Measurements from ENCODE around the gene CFAP20DC.
"Not testable (repeated sequence)": the region's sequence is repeated elsewhere in the genome, so short reads cannot be mapped to it uniquely, and the experiment has no call there.

Gene CFAP20DC

DNA sequence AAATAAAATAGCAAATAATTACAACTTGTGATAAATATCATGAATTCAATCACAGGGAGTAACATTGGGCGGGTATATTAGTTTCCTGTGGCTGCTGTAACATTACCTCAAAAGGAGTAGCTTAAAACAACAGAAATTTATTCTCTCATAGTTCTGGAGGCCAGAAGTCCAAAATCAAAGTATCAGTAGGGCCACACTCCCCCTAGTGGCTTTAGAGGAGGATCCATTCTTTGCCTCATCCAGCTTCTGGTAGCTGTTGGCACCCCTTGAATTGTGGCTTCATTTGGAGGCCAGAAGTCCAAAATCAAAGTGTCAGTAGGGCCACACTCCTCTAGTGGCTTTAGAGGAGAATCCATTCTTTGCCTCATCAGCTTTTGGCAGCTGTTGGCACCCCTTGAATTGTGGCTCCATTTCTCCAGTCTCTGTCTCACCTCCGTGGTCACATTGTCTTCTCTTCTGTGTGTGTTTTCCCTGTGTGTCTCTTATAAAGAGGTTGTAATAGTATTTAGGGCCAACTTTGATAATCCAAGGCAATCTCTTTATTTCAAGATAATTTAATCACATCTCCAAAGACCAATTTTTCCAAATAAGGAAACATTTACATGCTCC, 3.1 kb upstream of the CFAP20DC start:
- Mint-ChIP-seq H3K27me3 (no peaks in the 10 kb centered on the region), H3K27ac (no peak overlapping the region), H3K36me3 (no peaks in the 10 kb centered on the region), H3K4me3 (no peak overlapping the region), H3K9me3 (no peaks in the 10 kb centered on the region), H3K4me1 (peaks cover 4% of the 10 kb centered on the region)
- no peak for ATAC-seq

DNA sequence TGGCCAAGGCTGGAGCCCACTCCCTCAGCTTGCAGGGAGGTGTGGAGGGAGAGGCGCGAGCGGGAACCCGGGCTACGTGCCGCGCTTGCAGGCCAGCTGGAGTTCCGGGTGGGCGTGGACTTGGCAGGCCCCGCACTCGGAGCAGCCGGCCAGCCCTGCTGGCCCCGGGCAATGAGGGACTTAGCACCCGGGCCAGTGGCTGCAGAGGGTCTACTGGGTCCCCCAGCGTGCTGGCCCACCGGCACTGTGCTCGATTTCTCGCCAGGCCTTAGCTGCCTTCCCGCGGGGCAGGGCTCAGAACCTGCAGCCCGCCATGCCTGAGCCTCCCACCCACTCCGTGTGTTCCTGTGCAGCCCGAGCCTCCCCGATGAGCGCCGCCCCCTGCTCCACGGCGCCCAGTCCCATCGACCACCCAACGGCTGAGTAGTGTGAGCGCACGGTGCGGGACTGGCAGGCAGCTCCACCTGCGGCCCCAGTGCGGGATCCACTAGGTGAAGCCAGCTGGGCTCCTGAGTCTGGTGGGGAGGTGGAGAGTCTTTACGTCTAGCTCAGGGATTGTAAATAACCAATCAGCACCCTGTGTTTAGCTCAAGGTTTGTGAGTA, 1.1 kb upstream of the CFAP20DC start:
- not testable (repeated sequence) for H3K36me3 Mint-ChIP-seq, H3K9me3 Mint-ChIP-seq, ATAC-seq, H3K27me3 Mint-ChIP-seq, H3K27ac Mint-ChIP-seq, H3K4me3 Mint-ChIP-seq, H3K4me1 Mint-ChIP-seq

DNA sequence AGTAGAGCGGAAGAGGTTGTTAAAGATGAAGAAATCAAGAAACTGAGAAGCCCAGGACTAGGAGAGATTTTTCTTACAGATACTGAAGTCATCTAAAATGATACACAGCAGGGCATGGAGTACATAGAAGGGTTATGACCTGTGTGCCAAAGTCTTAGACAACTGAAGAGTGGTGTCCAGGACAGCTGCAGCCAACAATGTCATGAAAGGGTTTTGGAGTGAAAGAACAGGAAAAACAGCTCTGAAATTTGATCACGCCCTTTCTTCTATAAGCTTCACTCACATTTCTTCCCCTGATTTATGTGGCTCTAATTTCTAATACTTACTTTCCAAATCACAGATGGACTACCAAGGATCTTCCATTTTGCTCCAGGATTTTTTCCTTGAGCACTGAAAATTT, 3.0 kb downstream of the CFAP20DC start:
- Mint-ChIP-seq H3K27me3 (no peaks in the 10 kb centered on the region), H3K9me3 (no peaks in the 10 kb centered on the region), H3K27ac (no peak overlapping the region), H3K36me3 (no peaks in the 10 kb centered on the region), H3K4me3 (no peak overlapping the region), H3K4me1 (peaks cover 4% of the 10 kb centered on the region)
- no peak for ATAC-seq

DNA sequence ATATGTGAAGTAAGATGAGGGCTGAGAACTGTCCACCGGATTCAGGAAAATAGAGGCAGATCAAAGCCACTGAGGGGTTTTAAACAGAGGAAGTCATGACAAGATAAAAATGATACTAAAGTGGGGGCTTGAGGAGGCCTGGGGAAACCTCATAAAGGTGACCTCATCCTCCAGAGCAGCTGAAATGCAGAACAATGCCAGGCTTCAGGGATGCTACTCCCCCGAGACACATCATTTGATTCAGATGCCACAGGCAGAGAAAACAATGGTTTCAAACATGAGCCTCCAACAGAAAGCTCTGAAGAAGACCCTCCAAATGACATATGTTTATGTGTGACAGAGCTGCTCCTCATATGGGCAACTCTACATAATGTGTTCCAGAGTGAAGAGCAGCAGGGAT, 6.4 kb downstream of the CFAP20DC start:
- Mint-ChIP-seq H3K27ac (no peak overlapping the region), H3K4me3 (no peak overlapping the region), H3K36me3 (no peaks in the 10 kb centered on the region), H3K4me1 (no peaks in the 10 kb centered on the region), H3K9me3 (no peaks in the 10 kb centered on the region), H3K27me3 (no peaks in the 10 kb centered on the region)
- ATAC-seq = no peak

DNA sequence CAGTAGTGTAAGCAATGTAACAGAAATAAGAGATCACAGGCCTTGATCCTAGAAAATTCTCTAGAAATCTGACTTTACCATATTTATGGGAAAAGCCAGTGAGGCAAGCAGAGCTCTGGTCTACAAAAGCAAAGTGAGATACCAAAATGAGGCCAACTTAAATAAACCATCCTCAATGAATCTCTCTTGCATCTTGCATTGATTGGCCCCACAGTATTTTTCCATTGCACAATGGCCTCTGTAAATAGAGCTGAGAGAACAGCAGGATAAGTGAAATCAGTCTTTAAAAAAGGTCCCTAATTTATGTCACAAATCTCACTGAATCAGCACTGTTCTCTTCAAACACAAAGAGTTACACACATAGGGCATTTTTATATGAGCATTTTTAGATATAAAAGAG, 8.9 kb downstream of the CFAP20DC start:
- no peaks in the 10 kb centered on the region for H3K9me3 Mint-ChIP-seq
- H3K36me3 Mint-ChIP-seq = no peaks in the 10 kb centered on the region
- H3K27ac Mint-ChIP-seq = no peak overlapping the region
- no peak overlapping the region for H3K4me3 Mint-ChIP-seq
- H3K27me3 Mint-ChIP-seq = no peaks in the 10 kb centered on the region
- ATAC-seq = no peak
- no peaks in the 10 kb centered on the region for H3K4me1 Mint-ChIP-seq

DNA sequence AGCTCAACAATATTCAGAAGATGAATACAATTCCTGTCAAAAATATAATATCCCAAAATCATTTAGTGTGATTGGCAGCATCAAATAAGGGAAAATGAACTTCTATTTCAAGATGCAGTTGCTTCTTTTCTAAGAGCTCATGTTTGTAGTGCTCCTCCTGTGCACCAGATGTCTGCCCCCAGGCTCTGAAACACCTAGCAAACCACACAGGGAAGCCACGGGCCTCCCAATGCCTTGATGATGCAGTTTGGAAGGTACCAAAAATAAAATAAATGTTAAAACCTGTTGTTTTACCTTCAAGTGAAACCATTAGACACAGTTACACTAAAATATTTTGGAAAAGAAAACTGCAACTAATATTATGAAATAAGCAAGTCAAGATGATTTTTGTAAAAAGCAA, 22.2 kb downstream of the CFAP20DC start:
- no peaks in the 10 kb centered on the region for H3K27me3 Mint-ChIP-seq
- no peak overlapping the region for H3K27ac Mint-ChIP-seq
- no peak overlapping the region for H3K4me3 Mint-ChIP-seq
- ATAC-seq = no peak
- no peaks in the 10 kb centered on the region for H3K4me1 Mint-ChIP-seq
- H3K36me3 Mint-ChIP-seq = no peaks in the 10 kb centered on the region
- no peaks in the 10 kb centered on the region for H3K9me3 Mint-ChIP-seq

DNA sequence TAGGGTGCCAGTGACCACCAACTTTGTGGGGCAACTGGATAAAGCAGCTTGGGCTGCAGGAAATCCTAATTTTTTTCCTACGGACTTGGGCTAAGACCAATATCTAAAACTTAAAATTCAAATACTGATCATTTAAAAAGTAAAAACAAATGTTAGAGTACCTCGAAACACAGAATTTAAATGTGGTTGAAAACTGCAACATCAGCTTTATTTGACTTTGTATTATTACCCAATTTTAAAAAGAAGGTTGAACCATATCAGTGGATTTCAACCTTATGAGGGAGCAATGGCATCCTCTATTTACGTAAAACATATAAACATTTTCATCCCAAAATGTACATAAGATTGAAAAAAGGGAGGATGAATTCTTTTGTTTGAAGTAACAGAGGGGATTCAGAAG, 26.2 kb downstream of the CFAP20DC start:
- H3K27ac Mint-ChIP-seq = no peak overlapping the region
- no peaks in the 10 kb centered on the region for H3K27me3 Mint-ChIP-seq
- no peak overlapping the region for H3K4me3 Mint-ChIP-seq
- H3K36me3 Mint-ChIP-seq = no peaks in the 10 kb centered on the region
- H3K4me1 Mint-ChIP-seq = no peaks in the 10 kb centered on the region
- no peak for ATAC-seq
- H3K9me3 Mint-ChIP-seq = no peaks in the 10 kb centered on the region

DNA sequence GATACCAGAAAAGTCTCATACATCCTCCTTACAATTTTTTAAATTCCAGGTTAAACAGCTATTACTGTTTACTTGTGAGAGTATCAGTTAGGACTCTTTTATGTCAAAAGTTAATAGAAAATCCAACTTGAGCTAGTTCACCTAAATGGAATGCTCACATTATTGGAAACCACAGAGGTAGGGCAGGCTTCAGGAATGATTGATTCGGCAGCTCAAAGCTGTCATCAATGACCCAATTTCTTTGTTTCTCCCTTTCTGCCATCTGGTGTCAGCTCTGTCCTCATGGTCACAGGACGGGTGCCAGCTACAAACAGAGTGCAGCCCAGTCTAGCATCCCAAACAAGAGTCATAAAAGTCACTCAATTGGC, 32.2 kb downstream of the CFAP20DC start:
- H3K27me3 Mint-ChIP-seq = no peaks in the 10 kb centered on the region
- H3K4me1 Mint-ChIP-seq = no peaks in the 10 kb centered on the region
- H3K36me3 Mint-ChIP-seq = no peaks in the 10 kb centered on the region
- H3K4me3 Mint-ChIP-seq = no peak overlapping the region
- peak; percentile 28 for ATAC-seq
- H3K27ac Mint-ChIP-seq = no peak overlapping the region
- no peaks in the 10 kb centered on the region for H3K9me3 Mint-ChIP-seq

DNA sequence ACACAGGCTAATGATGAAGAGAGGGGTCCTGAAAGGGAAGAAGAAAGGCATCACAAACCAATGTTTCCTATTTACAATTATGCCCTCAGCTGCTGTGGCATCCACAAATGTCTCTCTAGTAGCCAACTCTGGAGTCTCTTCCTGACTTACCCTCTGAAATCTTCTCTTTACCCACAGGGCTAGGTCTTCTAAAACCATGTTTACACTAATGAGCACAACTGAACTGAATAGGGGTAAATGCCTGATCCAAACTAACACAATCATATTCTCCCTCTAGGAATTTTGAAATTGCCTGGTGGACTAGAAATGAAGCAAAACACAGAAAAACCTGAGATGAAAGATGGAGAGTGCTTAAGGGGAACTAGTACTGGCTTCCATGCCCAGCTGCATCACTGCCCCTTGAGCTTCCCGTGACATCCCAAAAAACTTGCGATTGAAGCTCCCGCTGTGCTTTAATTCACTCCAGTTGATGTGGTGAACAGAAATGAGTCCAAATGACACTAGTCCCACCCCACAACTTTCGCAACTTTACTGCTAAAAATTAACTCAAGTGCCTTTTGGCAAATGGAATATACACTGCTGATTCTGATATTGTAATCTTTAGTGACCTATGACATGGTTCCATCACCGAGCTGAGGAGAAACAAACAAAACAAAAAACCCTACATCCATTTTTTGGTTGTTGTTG, 32.8 kb downstream of the CFAP20DC start:
- no peak for ATAC-seq
- Mint-ChIP-seq H3K9me3 (no peaks in the 10 kb centered on the region), H3K4me3 (no peak overlapping the region), H3K27me3 (no peaks in the 10 kb centered on the region), H3K27ac (no peak overlapping the region), H3K4me1 (no peaks in the 10 kb centered on the region), H3K36me3 (no peaks in the 10 kb centered on the region)

DNA sequence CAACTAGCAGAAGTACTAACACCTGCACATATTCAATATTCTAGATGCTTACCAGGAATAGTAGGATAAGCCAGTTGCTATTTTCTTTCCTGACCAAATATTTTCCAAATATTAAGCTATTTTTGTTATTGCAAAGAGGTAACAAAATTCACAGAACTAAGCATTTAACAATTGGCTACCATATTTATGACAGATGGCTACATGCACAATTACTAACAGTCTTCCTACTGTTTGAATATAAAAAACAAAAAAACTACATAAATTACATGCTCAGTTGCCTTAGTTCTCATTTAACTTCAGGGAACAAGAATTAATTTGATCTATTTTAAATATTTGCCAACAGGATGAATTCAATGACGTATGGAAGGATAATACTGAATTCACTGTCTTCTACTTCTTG, 36.2 kb downstream of the CFAP20DC start:
- no peaks in the 10 kb centered on the region for H3K27me3 Mint-ChIP-seq
- no peak for ATAC-seq
- no peak overlapping the region for H3K4me3 Mint-ChIP-seq
- peaks cover 7% of the 10 kb centered on the region for H3K36me3 Mint-ChIP-seq
- H3K4me1 Mint-ChIP-seq = no peaks in the 10 kb centered on the region
- no peak overlapping the region for H3K27ac Mint-ChIP-seq
- H3K9me3 Mint-ChIP-seq = peaks cover 8% of the 10 kb centered on the region

DNA sequence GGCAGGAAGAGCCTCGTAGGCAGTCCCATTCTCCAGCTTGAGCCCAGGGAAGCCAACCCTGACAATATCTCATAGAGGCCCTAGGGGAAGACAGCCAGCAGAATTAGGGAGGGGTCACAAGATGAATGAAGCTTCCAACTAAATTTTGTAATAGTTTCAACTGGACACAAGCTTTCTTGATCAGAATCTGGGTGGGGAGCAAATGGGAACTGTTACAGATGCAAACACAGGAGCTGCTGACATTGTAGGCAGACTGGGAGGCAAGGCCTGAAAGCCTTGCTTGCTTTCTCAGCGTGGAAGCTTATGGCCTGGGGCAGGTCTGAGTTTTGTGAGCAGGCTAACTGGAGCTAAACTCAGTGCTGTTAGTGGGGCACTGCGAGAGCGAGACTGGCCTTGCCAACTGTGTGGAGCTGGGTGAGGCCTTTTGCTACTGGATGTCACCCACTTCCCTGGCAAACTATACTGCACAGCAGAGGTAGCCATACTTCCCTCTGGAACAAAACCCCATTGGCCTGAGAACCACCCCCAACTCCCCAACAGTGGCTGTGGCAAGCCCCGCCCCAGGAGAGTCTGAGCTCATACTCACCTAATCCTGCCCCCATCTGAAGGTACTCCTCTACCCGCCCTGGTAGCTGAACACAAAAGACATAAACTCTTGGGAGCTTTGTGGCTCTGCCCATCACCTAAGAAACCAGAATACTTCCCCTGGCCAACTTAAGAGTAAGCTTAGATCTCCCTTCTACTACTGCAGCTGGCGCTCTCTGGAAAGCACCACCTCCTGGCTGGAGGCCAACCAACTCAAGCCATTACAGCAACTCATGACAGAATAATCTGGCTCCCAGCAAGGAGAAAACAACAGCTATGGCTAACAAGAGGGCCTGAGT, 42.9 kb downstream of the CFAP20DC start:
- no peak for ATAC-seq
- Mint-ChIP-seq H3K9me3 (peaks cover 11% of the 10 kb centered on the region), H3K27ac (no peak overlapping the region), H3K4me3 (no peak overlapping the region), H3K27me3 (no peaks in the 10 kb centered on the region), H3K36me3 (peaks cover 7% of the 10 kb centered on the region), H3K4me1 (no peaks in the 10 kb centered on the region)

DNA sequence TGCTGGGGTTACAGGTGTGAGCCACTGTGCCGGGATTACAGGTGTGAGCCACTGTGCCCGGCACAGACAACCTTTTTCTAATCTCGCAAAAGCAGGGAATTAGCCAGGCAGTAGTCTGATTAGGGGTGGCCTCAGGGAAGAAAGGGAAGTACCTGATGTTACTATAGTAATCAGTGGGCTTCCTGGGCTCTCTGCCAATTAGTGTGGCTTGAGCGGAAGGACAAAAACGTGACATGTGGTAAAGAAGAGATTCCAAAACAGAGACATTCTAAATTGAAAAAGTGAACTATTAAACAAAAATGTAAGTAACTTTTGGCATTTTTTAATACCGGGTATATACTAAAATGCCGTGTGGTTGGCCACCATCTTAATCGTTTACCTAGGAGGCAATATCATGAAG, 48.1 kb downstream of the CFAP20DC start:
- H3K4me3 Mint-ChIP-seq = no peak overlapping the region
- no peak overlapping the region for H3K27ac Mint-ChIP-seq
- H3K36me3 Mint-ChIP-seq = no peaks in the 10 kb centered on the region
- H3K9me3 Mint-ChIP-seq = no peaks in the 10 kb centered on the region
- no peak for ATAC-seq
- no peaks in the 10 kb centered on the region for H3K27me3 Mint-ChIP-seq
- peaks cover 4% of the 10 kb centered on the region for H3K4me1 Mint-ChIP-seq

DNA sequence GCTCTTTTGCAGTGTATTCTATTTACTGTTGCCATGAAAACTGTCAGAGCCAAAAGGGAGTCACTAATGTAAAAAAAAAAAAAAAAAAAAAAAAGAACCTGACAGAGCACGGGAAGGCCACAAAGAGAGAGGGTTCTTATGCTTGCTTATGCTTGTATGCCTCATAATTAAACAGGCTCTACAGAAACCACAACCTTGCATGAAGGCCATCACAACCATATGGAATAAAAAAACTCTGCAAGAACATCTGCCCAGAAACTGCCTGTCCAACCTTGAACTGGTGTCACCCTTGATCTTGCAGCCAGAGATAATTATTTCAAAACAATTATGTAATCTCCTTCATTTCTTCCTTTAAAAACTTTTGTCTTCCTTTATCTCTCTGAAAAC, 50.1 kb downstream of the CFAP20DC start:
- no peak overlapping the region for H3K4me3 Mint-ChIP-seq
- ATAC-seq = no peak
- H3K9me3 Mint-ChIP-seq = no peaks in the 10 kb centered on the region
- H3K27ac Mint-ChIP-seq = no peak overlapping the region
- peaks cover 8% of the 10 kb centered on the region for H3K4me1 Mint-ChIP-seq
- no peaks in the 10 kb centered on the region for H3K27me3 Mint-ChIP-seq
- H3K36me3 Mint-ChIP-seq = no peaks in the 10 kb centered on the region

DNA sequence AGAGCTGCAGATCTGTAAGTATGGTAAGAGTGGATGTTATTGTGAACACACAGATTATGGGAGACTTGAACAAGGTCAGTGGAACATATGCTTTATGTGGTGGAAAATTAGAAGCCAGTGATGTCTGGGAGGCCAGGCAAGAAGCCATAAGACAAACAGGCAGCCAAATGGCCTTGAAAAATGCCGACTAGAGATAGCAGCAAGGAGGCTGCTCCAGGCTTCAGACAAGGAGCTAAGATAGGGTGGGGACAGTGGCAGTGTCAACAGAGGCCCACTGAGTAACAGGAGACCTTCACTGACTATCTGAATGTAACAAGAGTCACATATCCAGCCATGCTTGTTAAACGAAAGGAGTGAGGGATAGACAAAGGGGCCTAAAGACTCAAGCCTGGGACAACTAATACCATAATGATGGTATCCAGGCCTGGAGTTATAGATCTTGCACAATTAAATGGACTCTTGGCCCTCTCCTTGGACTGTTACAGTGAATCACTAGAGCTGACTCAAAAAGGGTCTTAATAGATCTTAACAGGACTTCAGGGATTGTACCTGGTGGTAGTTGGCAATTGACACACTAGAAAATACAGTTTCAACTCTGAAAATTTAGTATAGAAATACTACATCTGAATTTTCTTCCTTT, 50.6 kb downstream of the CFAP20DC start:
- Mint-ChIP-seq H3K27me3 (no peaks in the 10 kb centered on the region), H3K36me3 (no peaks in the 10 kb centered on the region), H3K4me1 (peaks cover 11% of the 10 kb centered on the region), H3K4me3 (no peak overlapping the region), H3K9me3 (no peaks in the 10 kb centered on the region), H3K27ac (no peak overlapping the region)
- ATAC-seq = no peak

DNA sequence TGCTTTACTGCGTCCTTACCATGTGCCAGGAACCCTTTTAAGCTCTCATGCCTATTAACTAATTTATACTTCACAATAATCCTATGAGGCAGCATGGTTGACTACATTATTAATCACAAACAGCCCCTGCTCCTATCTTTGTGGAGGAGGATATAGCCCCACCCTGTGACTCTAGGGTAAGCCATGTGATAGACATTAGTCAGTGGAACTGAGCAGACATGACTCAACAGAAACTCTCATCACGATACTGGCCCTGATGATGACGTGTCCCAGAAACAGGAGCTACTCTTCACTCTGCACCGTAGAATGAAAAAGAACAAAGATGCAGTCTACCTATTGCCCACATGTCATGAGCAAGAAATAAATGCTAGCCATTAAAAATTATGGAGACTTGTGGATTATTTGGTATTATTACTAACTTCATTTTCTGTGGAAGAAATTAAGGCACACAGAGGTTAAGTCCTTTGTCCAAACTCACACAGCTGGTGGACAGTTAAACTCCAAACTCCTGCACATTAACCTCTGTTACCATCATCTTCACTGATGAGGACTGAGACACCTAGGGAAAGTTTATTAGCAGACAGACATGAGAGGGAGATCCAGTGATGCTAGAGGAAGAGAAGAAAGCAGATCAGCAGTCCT, 51.2 kb downstream of the CFAP20DC start:
- no peak for ATAC-seq
- H3K4me3 Mint-ChIP-seq = no peak overlapping the region

More for the DNA sequence above, 51.2 kb downstream of the CFAP20DC start:
- H3K27ac Mint-ChIP-seq = no peak overlapping the region
- no peaks in the 10 kb centered on the region for H3K9me3 Mint-ChIP-seq
- H3K36me3 Mint-ChIP-seq = no peaks in the 10 kb centered on the region
- H3K4me1 Mint-ChIP-seq = peaks cover 11% of the 10 kb centered on the region
- H3K27me3 Mint-ChIP-seq = no peaks in the 10 kb centered on the region

Measured in stimulated activated memory B cell treated with anti-CD40 and anti-IgM and Interleukin-4, amounts not matched to agents 10 μg/mL and 1 μg/mL and 100 μg/mL, for 72 hours (primary cell).